ENCODE measurements around the gene CACNA2D3.

The CACNA2D3 gene

GRCh38 chr3:54849360-54849759 lies 727.0 kb downstream of the CACNA2D3 start:
- DNase-seq (ENCODE audit: low spot score), result no peak

GRCh38 chr3:54850484-54851018 lies 728.2 kb downstream of the CACNA2D3 start:
- no peak for DNase-seq (ENCODE audit: low spot score)

- DNase-seq (ENCODE audit: low spot score), result peak; percentile 73
These were observed 731.4 kb downstream of the CACNA2D3 start for GRCh38 chr3:54853573-54854404.

- no peak for DNase-seq (ENCODE audit: low spot score)
These were observed 733.9 kb downstream of the CACNA2D3 start for GRCh38 chr3:54856271-54856670.

GRCh38 chr3:54857343-54857742 lies 735.0 kb downstream of the CACNA2D3 start:
- DNase-seq (ENCODE audit: low spot score), result no peak

- DNase-seq (ENCODE audit: low spot score), result no peak
These were observed 735.9 kb downstream of the CACNA2D3 start for GRCh38 chr3:54858093-54858785.

- DNase-seq (ENCODE audit: low spot score), result no peak
These were observed 736.8 kb downstream of the CACNA2D3 start for GRCh38 chr3:54859184-54859583.

- DNase-seq (ENCODE audit: low spot score), result no peak
These were observed 739.1 kb downstream of the CACNA2D3 start for GRCh38 chr3:54861248-54862067.

GRCh38 chr3:54862526-54862925 lies 740.2 kb downstream of the CACNA2D3 start:
- no peak for DNase-seq (ENCODE audit: low spot score)

GRCh38 chr3:54863366-54863765 lies 741.0 kb downstream of the CACNA2D3 start:
- no peak for DNase-seq (ENCODE audit: low spot score)

- no peak for DNase-seq (ENCODE audit: low spot score)
These were observed 741.4 kb downstream of the CACNA2D3 start for GRCh38 chr3:54863786-54864185.

- DNase-seq (ENCODE audit: low spot score), result no peak
These were observed 743.0 kb downstream of the CACNA2D3 start for GRCh38 chr3:54865316-54865715.

- no peak for DNase-seq (ENCODE audit: low spot score)
These were observed 743.9 kb downstream of the CACNA2D3 start for GRCh38 chr3:54866251-54866650.

- DNase-seq (ENCODE audit: low spot score), result peak; percentile 74
These were observed 748.1 kb downstream of the CACNA2D3 start for GRCh38 chr3:54870423-54870822.

GRCh38 chr3:54871867-54872266 lies 749.5 kb downstream of the CACNA2D3 start:
- DNase-seq (ENCODE audit: low spot score), result no peak

- DNase-seq (ENCODE audit: low spot score), result no peak
These were observed 751.0 kb downstream of the CACNA2D3 start for GRCh38 chr3:54873059-54874010.

GRCh38 chr3:54874816-54875556 lies 752.6 kb downstream of the CACNA2D3 start:
- no peak for DNase-seq (ENCODE audit: low spot score)

- DNase-seq (ENCODE audit: low spot score), result no peak
These were observed 753.4 kb downstream of the CACNA2D3 start for GRCh38 chr3:54875596-54876268.

- no peak for DNase-seq (ENCODE audit: low spot score)
These were observed 754.3 kb downstream of the CACNA2D3 start for GRCh38 chr3:54876694-54877093.

GRCh38 chr3:54877730-54878129 lies 755.4 kb downstream of the CACNA2D3 start:
- no peak for DNase-seq (ENCODE audit: low spot score)
